Activated CD4-positive, alpha-beta T cell treated with anti-CD3 and anti-CD28 coated beads, Interleukin-2, amount 10 ng/mL, durations not matched to agents 24 days and 14 days (primary cell): ENCODE results near the gene TNFRSF1B. TPM values are rescaled to one million over a fixed set of nuclear protein-coding genes. Genes with fewer than 3 reads are reported as not detected.

Experiments
- DNase-seq: peaks from one replicate; pipeline ENCODE4 v3.0.0; 2022
- H3K27ac Mint-ChIP-seq: one replicate; pipeline ENCODE4 v1.8.0; 2022; ENCODE audit warnings: mild to moderate bottlenecking, mixed read lengths
- H3K27me3 Mint-ChIP-seq: one replicate; pipeline ENCODE4 v1.8.0; 2022; ENCODE audit warnings: mixed read lengths
- H3K36me3 Mint-ChIP-seq: one replicate; pipeline ENCODE4 v1.8.0; 2022; ENCODE audit warnings: low read depth, mild to moderate bottlenecking, mixed read lengths
- H3K4me1 Mint-ChIP-seq: one replicate; pipeline ENCODE4 v1.8.0; 2021; ENCODE audit warnings: mixed read lengths
- H3K4me3 Mint-ChIP-seq: one replicate; pipeline ENCODE4 v1.8.0; 2022; ENCODE audit warnings: mild to moderate bottlenecking, moderate library complexity, mixed read lengths
- H3K9me3 Mint-ChIP-seq: one replicate; pipeline ENCODE4 v1.8.0; 2021; ENCODE audit warnings: mixed read lengths
- intact Hi-C: fragments of 100-400 bp; cut with micrococcal nuclease; formaldehyde crosslinking; loops from one replicate; pipeline ENCODE4 v1.15.1; 2023
- total RNA-seq: library from RNA; stranded (reverse); gene quantifications from 2 replicates; pipeline ENCODE4 v1.2.3, GENCODE V29; 2022

The TNFRSF1B gene
- total RNA-seq, 1 donor from 2014 or later = 145 TPM

- Mint-ChIP-seq H3K27me3 (no peaks in the 10 kb centered on the region), H3K4me1 (peaks cover 15% of the 10 kb centered on the region), H3K27ac (peak overlapping the region; percentile 32), H3K9me3 (no peaks in the 10 kb centered on the region), H3K36me3 (peaks cover 3% of the 10 kb centered on the region), H3K4me3 (no peak overlapping the region)
- no peak for DNase-seq
- intact Hi-C loops = no loop called here
Measured at GRCh38 chr1:12135612-12136011, 31.2 kb upstream of the TNFRSF1B start.

- peaks cover 4% of the 10 kb centered on the region for H3K36me3 Mint-ChIP-seq
- intact Hi-C loops = no loop called here
- H3K9me3 Mint-ChIP-seq = no peaks in the 10 kb centered on the region
- DNase-seq = no peak
- H3K4me1 Mint-ChIP-seq = peaks cover 15% of the 10 kb centered on the region
- no peak overlapping the region for H3K4me3 Mint-ChIP-seq
- H3K27ac Mint-ChIP-seq = no peak overlapping the region
- no peaks in the 10 kb centered on the region for H3K27me3 Mint-ChIP-seq
Measured at GRCh38 chr1:12136916-12137610, 29.7 kb upstream of the TNFRSF1B start.

DNA sequence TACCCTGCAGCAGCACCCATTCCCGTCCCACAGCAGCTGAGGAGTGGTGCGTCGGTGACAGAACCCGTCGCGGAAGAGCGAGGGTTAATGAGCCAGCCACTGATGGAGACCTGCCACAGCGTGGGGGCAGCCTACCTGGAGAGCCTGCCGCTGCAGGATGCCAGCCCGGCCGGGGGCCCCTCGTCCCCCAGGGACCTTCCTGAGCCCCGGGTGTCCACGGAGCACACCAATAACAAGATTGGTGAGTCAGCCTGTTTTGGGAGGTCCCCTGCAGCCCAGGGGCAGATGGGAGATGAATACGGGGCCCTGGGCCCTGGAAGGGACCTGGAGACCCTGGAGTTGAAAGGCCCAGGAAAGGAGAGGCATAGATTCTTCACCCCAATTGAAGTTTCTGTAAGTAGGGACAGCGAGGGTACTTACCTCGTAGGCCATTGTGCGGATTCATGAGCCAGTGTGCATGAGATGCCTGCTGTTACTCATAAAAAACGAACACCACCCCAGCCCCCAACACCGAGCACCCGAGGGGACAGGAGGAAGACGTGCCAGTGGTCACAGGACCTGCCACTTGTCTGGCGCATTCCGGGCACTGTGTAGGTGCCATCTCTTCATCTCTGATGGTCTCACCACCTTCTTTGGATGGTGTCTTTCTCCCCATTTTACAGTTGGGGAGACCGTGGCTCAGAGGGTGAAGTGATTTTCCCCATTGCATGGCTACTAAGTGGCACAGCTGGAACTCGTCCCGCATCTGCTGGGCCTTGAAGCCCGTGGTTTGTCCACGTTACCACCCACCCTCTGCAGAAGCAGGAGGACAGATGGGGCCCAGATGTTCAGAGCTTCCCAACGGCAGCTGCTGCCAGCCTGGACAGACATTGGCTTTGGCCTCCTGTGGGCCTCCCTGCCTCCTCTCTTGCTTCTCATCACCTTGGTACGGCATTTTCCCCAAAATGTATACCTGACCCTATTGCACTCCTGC lies 28.3 kb upstream of the TNFRSF1B start:
- no peak overlapping the region for H3K27ac Mint-ChIP-seq
- H3K4me3 Mint-ChIP-seq = no peak overlapping the region
- H3K9me3 Mint-ChIP-seq = no peaks in the 10 kb centered on the region
- no peaks in the 10 kb centered on the region for H3K27me3 Mint-ChIP-seq
- peaks cover 7% of the 10 kb centered on the region for H3K36me3 Mint-ChIP-seq
- DNase-seq = no peak
- intact Hi-C loops = no loop called here
- H3K4me1 Mint-ChIP-seq = peaks cover 12% of the 10 kb centered on the region

DNA sequence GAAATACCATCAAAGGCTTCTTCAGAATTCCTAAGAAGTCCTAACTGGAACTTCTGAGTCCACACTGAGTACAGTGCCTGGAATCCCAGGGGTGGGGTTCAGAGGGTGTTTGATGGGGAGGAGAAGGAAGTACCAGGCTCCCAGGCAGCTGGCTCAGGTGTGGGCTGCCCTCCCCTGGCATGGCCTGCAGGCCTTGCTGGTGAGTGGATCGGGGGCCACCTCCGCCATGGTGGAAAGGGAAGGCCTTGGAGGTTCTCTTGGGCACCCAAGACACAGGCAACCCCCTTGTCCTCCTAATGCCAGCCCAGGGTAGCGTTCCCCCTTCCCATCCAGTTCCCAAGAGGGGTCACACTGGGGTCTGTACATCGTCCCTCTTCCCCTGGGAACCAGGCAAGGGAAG lies 26.8 kb upstream of the TNFRSF1B start:
- Mint-ChIP-seq H3K36me3 (peaks cover 13% of the 10 kb centered on the region), H3K9me3 (no peaks in the 10 kb centered on the region), H3K4me1 (peaks cover 18% of the 10 kb centered on the region), H3K27me3 (no peaks in the 10 kb centered on the region), H3K4me3 (no peak overlapping the region), H3K27ac (no peak overlapping the region)
- DNase-seq = no peak
- intact Hi-C loops = no loop called here

- H3K27ac Mint-ChIP-seq = no peak overlapping the region
- H3K36me3 Mint-ChIP-seq = peaks cover 13% of the 10 kb centered on the region
- intact Hi-C loops = no loop called here
Measured at GRCh38 chr1:12140515-12141162, 26.2 kb upstream of the TNFRSF1B start.

DNA sequence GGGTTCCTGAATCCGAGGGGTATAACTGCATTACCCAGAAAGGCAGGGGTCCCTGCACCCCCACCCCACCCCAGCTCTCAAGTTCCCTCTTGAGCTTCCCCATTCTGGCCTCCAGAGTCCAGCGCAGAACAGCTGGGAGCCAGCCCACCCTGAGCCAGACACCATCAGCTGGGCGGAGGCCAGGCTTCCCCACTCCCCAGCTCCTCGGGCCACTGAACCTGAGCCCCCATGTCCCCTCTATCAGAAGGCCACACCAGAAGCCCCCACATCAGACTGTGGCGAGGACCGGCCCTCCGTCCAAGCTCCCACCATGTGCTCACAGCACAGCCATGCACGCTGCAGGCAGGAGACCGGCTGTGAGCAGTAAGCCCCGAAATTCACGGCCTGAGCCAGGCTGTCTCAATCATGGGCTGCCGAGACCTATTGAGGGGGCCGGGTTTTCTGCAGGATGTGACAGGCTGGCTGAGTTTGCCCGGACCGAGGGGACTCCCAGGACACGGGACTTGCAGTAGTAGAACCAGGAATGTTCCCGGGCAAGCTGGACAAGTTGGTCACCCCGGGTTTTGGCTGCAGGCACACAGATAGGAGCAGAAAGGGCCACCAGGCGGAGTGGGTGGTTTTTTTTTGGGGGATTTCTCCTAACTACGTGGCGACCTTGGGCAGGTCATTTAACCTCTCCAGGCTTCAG lies 25.5 kb upstream of the TNFRSF1B start:
- DNase-seq = no peak
- H3K4me1 Mint-ChIP-seq = peaks cover 22% of the 10 kb centered on the region
- no peak overlapping the region for H3K27ac Mint-ChIP-seq
- no peak overlapping the region for H3K4me3 Mint-ChIP-seq
- H3K27me3 Mint-ChIP-seq = no peaks in the 10 kb centered on the region
- no peaks in the 10 kb centered on the region for H3K9me3 Mint-ChIP-seq
- intact Hi-C loops = no loop called here
- peaks cover 11% of the 10 kb centered on the region for H3K36me3 Mint-ChIP-seq

More at GRCh38 chr1:12140515-12141162, 26.2 kb upstream of the TNFRSF1B start:
- Mint-ChIP-seq H3K4me1 (peaks cover 21% of the 10 kb centered on the region), H3K4me3 (no peak overlapping the region), H3K27me3 (no peaks in the 10 kb centered on the region), H3K9me3 (no peaks in the 10 kb centered on the region)
- DNase-seq = no peak

- H3K36me3 Mint-ChIP-seq = peaks cover 11% of the 10 kb centered on the region
- DNase-seq = no peak
- peaks cover 31% of the 10 kb centered on the region for H3K4me1 Mint-ChIP-seq
- H3K4me3 Mint-ChIP-seq = no peak overlapping the region
- peak overlapping the region; percentile 32 for H3K27ac Mint-ChIP-seq
- H3K9me3 Mint-ChIP-seq = no peaks in the 10 kb centered on the region
- no peaks in the 10 kb centered on the region for H3K27me3 Mint-ChIP-seq
- intact Hi-C loops = loop anchor here (2.0 kb wide), 1 partner anchor 15 kb away; no protein-coding TSS in a partner anchor
Measured at GRCh38 chr1:12142141-12142823, 24.5 kb upstream of the TNFRSF1B start.

GRCh38 chr1:12142891-12143630 lies 23.7 kb upstream of the TNFRSF1B start:
- H3K36me3 Mint-ChIP-seq = peaks cover 11% of the 10 kb centered on the region
- H3K4me1 Mint-ChIP-seq = peaks cover 39% of the 10 kb centered on the region
- H3K4me3 Mint-ChIP-seq = peak overlapping the region; percentile 43
- peak; percentile 61 for DNase-seq
- intact Hi-C loops = loop anchor here (2.0 kb wide), 1 partner anchor 16 kb away; no protein-coding TSS in a partner anchor
- H3K27me3 Mint-ChIP-seq = no peaks in the 10 kb centered on the region
- no peaks in the 10 kb centered on the region for H3K9me3 Mint-ChIP-seq
- peak overlapping the region; percentile 85 for H3K27ac Mint-ChIP-seq

GRCh38 chr1:12143631-12144155 lies 23.1 kb upstream of the TNFRSF1B start:
- peak; percentile 79 for DNase-seq
- Mint-ChIP-seq H3K4me1 (peaks cover 45% of the 10 kb centered on the region), H3K4me3 (peak overlapping the region; percentile 43), H3K27me3 (no peaks in the 10 kb centered on the region), H3K9me3 (no peaks in the 10 kb centered on the region), H3K36me3 (peaks cover 11% of the 10 kb centered on the region), H3K27ac (peak overlapping the region; percentile 85)
- intact Hi-C loops = loop anchor here (2.0 kb wide), 1 partner anchor 17 kb away; no protein-coding TSS in a partner anchor

- no peaks in the 10 kb centered on the region for H3K27me3 Mint-ChIP-seq
- H3K9me3 Mint-ChIP-seq = peaks cover 3% of the 10 kb centered on the region
- no peak overlapping the region for H3K4me3 Mint-ChIP-seq
- H3K36me3 Mint-ChIP-seq = peaks cover 14% of the 10 kb centered on the region
- DNase-seq = no peak
- H3K27ac Mint-ChIP-seq = peak overlapping the region; percentile 85
- H3K4me1 Mint-ChIP-seq = peaks cover 50% of the 10 kb centered on the region
- intact Hi-C loops = no loop called here
Measured at GRCh38 chr1:12144236-12144635, 22.6 kb upstream of the TNFRSF1B start.

GRCh38 chr1:12144969-12145368 lies 21.8 kb upstream of the TNFRSF1B start:
- Mint-ChIP-seq H3K4me1 (peaks cover 57% of the 10 kb centered on the region), H3K27ac (peak overlapping the region; percentile 58), H3K9me3 (peaks cover 9% of the 10 kb centered on the region), H3K4me3 (no peak overlapping the region), H3K27me3 (no peaks in the 10 kb centered on the region), H3K36me3 (peaks cover 19% of the 10 kb centered on the region)
- intact Hi-C loops = no loop called here
- DNase-seq = no peak

DNA sequence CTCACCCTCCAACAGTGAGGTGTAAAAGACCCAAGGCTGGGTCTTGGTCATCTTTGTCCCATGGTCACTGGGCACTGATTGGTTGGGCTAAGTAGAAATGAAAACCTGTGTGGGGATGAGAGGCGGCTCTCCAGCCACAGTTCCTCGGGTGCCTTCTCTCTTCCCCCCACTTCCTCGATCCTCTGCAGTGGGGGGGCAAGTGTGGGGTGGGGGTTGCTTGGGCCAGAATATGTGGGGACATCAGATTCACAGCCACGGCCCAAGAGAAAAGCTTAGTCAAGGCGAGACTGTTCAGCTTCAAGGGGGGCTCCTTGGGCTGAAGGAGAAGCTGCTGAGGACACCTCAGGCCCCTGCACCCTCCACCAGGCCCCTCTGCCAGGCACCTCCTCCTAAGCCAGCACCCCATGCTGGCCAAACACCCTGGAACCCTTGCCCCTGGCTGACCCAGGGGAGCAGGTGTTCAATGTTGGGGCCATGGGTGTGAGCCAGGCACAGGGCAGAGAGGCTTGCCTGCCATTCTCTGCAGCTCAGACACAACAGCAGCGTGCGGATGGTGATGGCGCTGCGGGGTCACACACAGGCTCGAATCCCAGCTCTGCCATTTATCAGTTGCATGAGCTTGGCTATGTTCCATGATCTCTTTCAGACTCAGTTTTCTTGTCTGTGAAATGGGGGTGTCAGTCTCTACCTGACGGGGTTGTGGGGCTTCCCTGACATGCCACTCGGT lies 21.0 kb upstream of the TNFRSF1B start:
- Mint-ChIP-seq H3K9me3 (peaks cover 9% of the 10 kb centered on the region), H3K4me3 (no peak overlapping the region), H3K27me3 (no peaks in the 10 kb centered on the region), H3K27ac (peak overlapping the region; percentile 58), H3K4me1 (peaks cover 65% of the 10 kb centered on the region), H3K36me3 (peaks cover 21% of the 10 kb centered on the region)
- DNase-seq = no peak
- intact Hi-C loops = no loop called here
